Endothelial cell of umbilical vein (primary cell): ENCODE results near the gene VAMP7. TPM values are rescaled to one million over a fixed set of nuclear protein-coding genes. Genes with fewer than 3 reads are reported as not detected.

Source experiments
- BruUV-seq: library from RNA; stranded (reverse); fragments of 400-500 nt; replicated peaks from 2 replicates; lab custom pipeline; 2021; lab: Mats Ljungman, UMichigan
- CTCF ChIA-PET: fragments of 300-600, 350-600 bp; sonication (Branson Sonifier 250); formaldehyde crosslinking; loops from one replicate; lab custom pipeline; 2021; ENCODE audit warnings: antibody characterized with exemption, inconsistent platforms; lab: Charles Lee
- POLR2A ChIA-PET: fragments of 300-600, 350-600 bp; sonication (Branson Sonifier 250); formaldehyde crosslinking; loops from one replicate; lab custom pipeline; 2021; ENCODE audit warnings: antibody characterized with exemption, inconsistent platforms; lab: Charles Lee
- DNase-seq: peaks from one replicate; pipeline ENCODE4 v3.0.0-alpha.2; 2011; ENCODE audit warnings: low read depth, low spot score
- FAIRE-seq: peaks from 2 replicates; lab custom pipeline; 2011; peaks lifted over from hg19 to GRCh38; lab: Jason Lieb, UNC
- H2AFZ ChIP-seq: 2 replicates; pipeline ENCODE4 v1.6.0; 2012; ENCODE audit warnings: low read depth, low read length, control low read depth, inconsistent platforms
- H3K27ac ChIP-seq: 2 replicates; pipeline ENCODE4 v1.5.1; 2011; ENCODE audit warnings: low read depth, mild to moderate bottlenecking, control low read depth, low read length, moderate library complexity; ENCODE audit not compliant: insufficient read depth
- H3K27me3 ChIP-seq, 2 experiments: 2 replicates each; pipeline versions ENCODE4 v1.6.0 to v1.6.1; 2011; ENCODE audit warnings: low read length in 2 of 2, mixed read lengths in 1 of 2; ENCODE audit not compliant: control insufficient read depth in 2 of 2, insufficient read depth in 2 of 2
- H3K36me3 ChIP-seq, 2 experiments: 2 replicates in 1 of 2; 3 replicates in 1 of 2; pipeline ENCODE4 v1.5.1; 2011; ENCODE audit warnings: low read length in 2 of 2, mild to moderate bottlenecking in 1 of 2, moderate library complexity in 1 of 2; ENCODE audit not compliant: control insufficient read depth in 2 of 2, insufficient read depth in 2 of 2; ENCODE audit errors: extremely low read depth in 1 of 2
- H3K4me1 ChIP-seq: 3 replicates; pipeline ENCODE4 v1.5.1; 2011; ENCODE audit warnings: mild to moderate bottlenecking, low read length; ENCODE audit not compliant: control insufficient read depth, insufficient read depth; ENCODE audit errors: extremely low read depth
- H3K4me2 ChIP-seq: 2 replicates; pipeline ENCODE4 v1.6.1; 2011; ENCODE audit warnings: low read length, control low read depth, mixed read lengths; ENCODE audit not compliant: insufficient read depth
- H3K4me3 ChIP-seq, 3 experiments: fragments of 200-600 bp in 1 of 3; sonication (generic), shearing (Covaris generic) in 1 of 3; replicated peaks in 1 of 3; 2 replicates each; pipeline ENCODE4 v1.5.1; 2011 to 2016; ENCODE audit warnings: control low read depth in 3 of 3, low read length in 3 of 3, mild to moderate bottlenecking in 2 of 3, inconsistent platforms in 1 of 3, low read depth in 1 of 3, moderate library complexity in 1 of 3; ENCODE audit not compliant: insufficient read depth in 1 of 3
- H3K79me2 ChIP-seq: 2 replicates; pipeline ENCODE4 v1.6.0; 2012; ENCODE audit warnings: low read length, inconsistent platforms; ENCODE audit not compliant: control insufficient read depth, insufficient read depth
- H3K9ac ChIP-seq: replicated peaks from 2 replicates; pipeline ENCODE3; 2011; ENCODE audit warnings: low read length, control low read depth; ENCODE audit not compliant: insufficient read depth; ENCODE audit errors: extremely low read depth
- H3K9me1 ChIP-seq: replicated peaks from 3 replicates; pipeline ENCODE4 v1.6.0; 2011; ENCODE audit warnings: mild to moderate bottlenecking, low read length; ENCODE audit not compliant: control insufficient read depth, insufficient read depth; ENCODE audit errors: extremely low read depth
- H3K9me3 ChIP-seq: replicated peaks from 2 replicates; pipeline ENCODE4 v1.5.1; 2012; ENCODE audit warnings: low read length, inconsistent platforms; ENCODE audit not compliant: control insufficient read depth, insufficient read depth
- H4K20me1 ChIP-seq: replicated peaks from 2 replicates; pipeline ENCODE3; 2011; ENCODE audit warnings: mild to moderate bottlenecking, low read length; ENCODE audit not compliant: control insufficient read depth, insufficient read depth; ENCODE audit errors: extremely low read depth
- EZH2 ChIP-seq: IDR thresholded peaks from 2 replicates; pipeline ENCODE4 v1.6.1; 2012; ENCODE audit warnings: borderline replicate concordance, low read depth, mild to moderate bottlenecking, moderate library complexity, low read length, inconsistent platforms; ENCODE audit not compliant: severe bottlenecking
- GATA2 ChIP-seq: IDR thresholded peaks from 2 replicates; pipeline ENCODE4 v1.7.0; 2011; ENCODE audit warnings: low read depth, mild to moderate bottlenecking, moderate library complexity, mixed read lengths, low read length; ENCODE audit not compliant: insufficient read length, insufficient read depth
- JUN ChIP-seq: IDR thresholded peaks from 2 replicates; pipeline ENCODE4 v1.6.1; 2011; ENCODE audit warnings: borderline replicate concordance, low read depth; ENCODE audit not compliant: insufficient read length, insufficient read depth
- MYC ChIP-seq: IDR thresholded peaks from one replicate; pipeline ENCODE4 v1.6.1; 2011; ENCODE audit warnings: mild to moderate bottlenecking, low read depth, low read length
- POLR2A ChIP-seq: IDR thresholded peaks from 2 replicates; pipeline ENCODE4 v1.6.1; 2012; ENCODE audit warnings: low read depth, mild to moderate bottlenecking, control low read depth, low read length
- POLR2AphosphoS5 ChIP-seq: IDR thresholded peaks from 2 replicates; pipeline ENCODE4 v1.6.1; 2012; ENCODE audit warnings: low read depth, mild to moderate bottlenecking, control low read depth, low read length, moderate library complexity; ENCODE audit not compliant: insufficient read depth
- dilution Hi-C: fragments of 300-500 bp; cut with MboI; formaldehyde crosslinking; loops from one replicate; pipeline ENCODE4 v1.15.0; 2019; ENCODE audit warnings: low sequenced_read_pairs; ENCODE audit not compliant: extremely low pct_ligation_motif_present
- intact Hi-C: fragments of 100-400 bp; cut with micrococcal nuclease; formaldehyde crosslinking; loops from one replicate; pipeline ENCODE4 v1.10.0; 2022
- polyA plus RNA-seq, 4 experiments: library from polyadenylated mRNA; depleted of rRNA in 3 of 4; stranded (reverse) in 3 of 4; unstranded in 1 of 4; fragments of >200 nt; gene quantifications; 2 replicates each; pipeline versions ENCODE4 v1.2.1 to v1.2.3, GENCODE V29; 2011 to 2012; ENCODE audit warnings: missing spikeins in 1 of 4
- total RNA-seq: library from RNA; stranded (reverse); gene quantifications from 2 replicates; pipeline ENCODE4 v1.2.3, GENCODE V29; 2021
- TF ChIP-seq, protein P1 (sequence below), 2 donors: IDR thresholded peaks; 1 replicate in 1 of 2; 2 replicates in 1 of 2; pipeline ENCODE4 v1.5.1; 2011; ENCODE audit warnings: low read length in 2 of 2, mild to moderate bottlenecking in 2 of 2, moderate library complexity in 2 of 2, control low read depth in 1 of 2, inconsistent platforms in 1 of 2, low read depth in 1 of 2; ENCODE audit not compliant: insufficient read depth in 1 of 2; ENCODE audit errors: extremely low read depth in 1 of 2

Gene VAMP7
- total and polyA plus RNA-seq, 2 donors (not counting 3 experiments of a cell fraction or from before 2014, with no cell fraction given), result 20.1 to 36.8 TPM

DNA sequence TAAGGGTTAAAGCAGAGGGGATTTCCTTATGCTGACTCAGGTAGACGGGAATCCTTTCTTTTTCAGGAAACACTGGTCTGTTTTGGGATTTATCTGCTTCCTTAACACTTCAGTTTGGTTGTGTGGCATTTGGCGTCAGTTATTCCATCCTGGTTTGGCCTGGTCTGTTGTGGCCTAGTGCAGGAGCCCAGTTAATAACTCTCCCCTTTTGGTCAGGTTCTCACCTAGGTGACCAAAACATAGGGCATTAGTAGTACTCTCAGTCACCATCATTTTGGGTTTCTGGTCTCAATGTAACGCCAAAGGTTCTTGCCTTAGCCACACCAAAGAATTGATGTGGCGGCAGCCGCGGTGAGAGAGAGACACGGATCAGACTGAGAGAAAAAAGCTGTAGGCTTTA is 76.7 kb downstream of the VAMP7 start:
- dilution Hi-C loops (no loop called here), intact Hi-C loops (no loop called here)
- ChIA-PET POLR2A (no interaction called here), CTCF (no interaction called here)
- Histone ChIP-seq H3K4me1 (no peaks in the 10 kb centered on the region), H3K9ac (no peak overlapping the region), H3K27me3 (no peaks in the 10 kb centered on the region), H3K79me2 (no peaks in the 10 kb centered on the region), H3K4me2 (no peak overlapping the region), H4K20me1 (no peaks in the 10 kb centered on the region), H2AFZ (no peak overlapping the region), H3K9me3 (no peaks in the 10 kb centered on the region), H3K9me1 (no peaks in the 10 kb centered on the region), H3K27ac (no peak overlapping the region), H3K36me3 (no peaks in the 10 kb centered on the region), H3K4me3 (no peak overlapping the region)
- DNase-seq (no peak), FAIRE-seq (no peak)
- TF ChIP-seq MYC, result no peak
- TF ChIP-seq EZH2, result no peak
- BruUV-seq, result no TSS peak

DNA sequence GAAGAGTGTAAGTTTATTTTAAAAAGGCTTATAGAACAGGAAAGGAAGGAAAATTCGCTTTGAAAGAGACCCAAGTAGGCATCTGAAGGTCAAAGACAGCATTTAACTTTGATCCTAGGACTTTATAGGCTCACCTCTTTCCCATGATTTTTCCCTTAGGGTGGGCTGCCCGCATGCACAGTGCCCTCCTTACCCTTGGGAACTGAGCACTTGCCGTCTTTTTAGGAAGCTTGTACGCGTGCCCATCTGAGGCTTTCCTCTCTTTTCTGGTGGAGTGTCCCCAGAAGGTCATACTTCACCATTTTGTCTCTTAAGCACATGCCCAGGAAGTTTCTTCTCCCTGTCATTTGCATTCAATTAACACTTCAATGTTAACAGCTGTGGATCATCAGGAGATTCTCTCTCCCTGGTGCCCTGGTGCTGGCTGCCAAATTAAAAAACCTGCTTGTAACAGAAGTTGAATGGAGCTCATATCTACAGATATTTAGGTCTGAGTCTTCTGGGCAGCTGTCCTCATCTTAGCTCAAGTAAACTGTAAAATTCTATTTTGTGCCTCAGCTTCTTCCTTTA is 78.0 kb downstream of the VAMP7 start:
- Histone ChIP-seq H3K9me1 (no peaks in the 10 kb centered on the region), H3K9ac (no peak overlapping the region), H3K4me2 (no peak overlapping the region), H3K9me3 (no peaks in the 10 kb centered on the region), H3K27me3 (no peaks in the 10 kb centered on the region), H3K4me3 (no peak overlapping the region), H4K20me1 (no peaks in the 10 kb centered on the region), H3K4me1 (no peaks in the 10 kb centered on the region), H3K27ac (no peak overlapping the region), H2AFZ (no peak overlapping the region), H3K36me3 (no peaks in the 10 kb centered on the region), H3K79me2 (no peaks in the 10 kb centered on the region)
- ChIA-PET POLR2A (no interaction called here), CTCF (no interaction called here)
- FAIRE-seq (no peak), DNase-seq (no peak)
- BruUV-seq, result no TSS peak
- dilution Hi-C loops, result no loop called here
- TF ChIP-seq GATA2 (no peak), MYC (no peak), EZH2 (no peak), POLR2AphosphoS5 (no peak), JUN (no peak), POLR2A (no peak)
- TF ChIP-seq, protein P1, sequence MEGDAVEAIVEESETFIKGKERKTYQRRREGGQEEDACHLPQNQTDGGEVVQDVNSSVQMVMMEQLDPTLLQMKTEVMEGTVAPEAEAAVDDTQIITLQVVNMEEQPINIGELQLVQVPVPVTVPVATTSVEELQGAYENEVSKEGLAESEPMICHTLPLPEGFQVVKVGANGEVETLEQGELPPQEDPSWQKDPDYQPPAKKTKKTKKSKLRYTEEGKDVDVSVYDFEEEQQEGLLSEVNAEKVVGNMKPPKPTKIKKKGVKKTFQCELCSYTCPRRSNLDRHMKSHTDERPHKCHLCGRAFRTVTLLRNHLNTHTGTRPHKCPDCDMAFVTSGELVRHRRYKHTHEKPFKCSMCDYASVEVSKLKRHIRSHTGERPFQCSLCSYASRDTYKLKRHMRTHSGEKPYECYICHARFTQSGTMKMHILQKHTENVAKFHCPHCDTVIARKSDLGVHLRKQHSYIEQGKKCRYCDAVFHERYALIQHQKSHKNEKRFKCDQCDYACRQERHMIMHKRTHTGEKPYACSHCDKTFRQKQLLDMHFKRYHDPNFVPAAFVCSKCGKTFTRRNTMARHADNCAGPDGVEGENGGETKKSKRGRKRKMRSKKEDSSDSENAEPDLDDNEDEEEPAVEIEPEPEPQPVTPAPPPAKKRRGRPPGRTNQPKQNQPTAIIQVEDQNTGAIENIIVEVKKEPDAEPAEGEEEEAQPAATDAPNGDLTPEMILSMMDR (IDR thresholded peaks at IDR 0.05; ENCODE audit: extremely low read depth in 1 of 2, insufficient read depth in 1 of 2, low read depth in 1 of 2, low read length in 2 of 2), result no peak
- intact Hi-C loops, result no loop called here
